ENCODE data around the gene HMBS.
"Not testable (repeated sequence)": the region's sequence is repeated elsewhere in the genome, so short reads cannot be mapped to it uniquely, and the experiment has no call there.

The HMBS gene

GRCh38 chr11:119100994-119101758 lies 16.5 kb downstream of the HMBS start:
- DNase-seq (ENCODE audit: low spot score) = no peak

- DNase-seq (ENCODE audit: low spot score) = peak; percentile 87
These were observed 17.2 kb downstream of the HMBS start, which contains the start of gene DPAGT1 for GRCh38 chr11:119101759-119102423. Gene DPAGT1, minus strand, starts transcription at chr11:119101853. Its CDS starts 198 bp downstream, at chr11:119101655.

GRCh38 chr11:119103161-119103664 lies 18.5 kb downstream of the HMBS start:
- DNase-seq (ENCODE audit: low spot score) = not testable (repeated sequence)

GRCh38 chr11:119103793-119104192 lies 19.1 kb downstream of the HMBS start:
- no peak for DNase-seq (ENCODE audit: low spot score)

GRCh38 chr11:119106564-119107537 lies 22.2 kb downstream of the HMBS start, which contains the start of gene C2CD2L:
Gene C2CD2L, plus strand, starts transcription at chr11:119107344. Its CDS starts 398 bp downstream, at chr11:119107742.
- DNase-seq (ENCODE audit: low spot score) = peak; percentile 89

GRCh38 chr11:119107538-119108145 lies 23.0 kb downstream of the HMBS start:
- DNase-seq (ENCODE audit: low spot score) = no peak

GRCh38 chr11:119108146-119108856 lies 23.6 kb downstream of the HMBS start:
- DNase-seq (ENCODE audit: low spot score) = peak; percentile 26

- no peak for DNase-seq (ENCODE audit: low spot score)
These were observed 24.2 kb downstream of the HMBS start for GRCh38 chr11:119108857-119109221.

- DNase-seq (ENCODE audit: low spot score) = no peak
These were observed 25.2 kb downstream of the HMBS start for GRCh38 chr11:119109843-119110242.

- no peak for DNase-seq (ENCODE audit: low spot score)
These were observed 25.8 kb downstream of the HMBS start for GRCh38 chr11:119110439-119110838.

- no peak for DNase-seq (ENCODE audit: low spot score)
These were observed 26.8 kb downstream of the HMBS start for GRCh38 chr11:119111361-119111925.

GRCh38 chr11:119112314-119113020 lies 27.8 kb downstream of the HMBS start:
- DNase-seq (ENCODE audit: low spot score) = no peak

- no peak for DNase-seq (ENCODE audit: low spot score)
These were observed 29.0 kb downstream of the HMBS start for GRCh38 chr11:119113716-119114115.

GRCh38 chr11:119114351-119114750 lies 29.7 kb downstream of the HMBS start:
- no peak for DNase-seq (ENCODE audit: low spot score)

GRCh38 chr11:119115484-119116234 lies 31.0 kb downstream of the HMBS start:
- DNase-seq (ENCODE audit: low spot score) = peak; percentile 44

GRCh38 chr11:119116235-119116594 lies 31.5 kb downstream of the HMBS start:
- DNase-seq (ENCODE audit: low spot score) = no peak

- DNase-seq (ENCODE audit: low spot score) = no peak
These were observed 31.9 kb downstream of the HMBS start for GRCh38 chr11:119116601-119117000.

- DNase-seq (ENCODE audit: low spot score) = no peak
These were observed 32.5 kb downstream of the HMBS start for GRCh38 chr11:119117004-119117706.

GRCh38 chr11:119118227-119118626 lies 33.5 kb downstream of the HMBS start:
- DNase-seq (ENCODE audit: low spot score) = no peak
